K562 (cell line): ENCODE data around the gene HMGN2. TPM values are rescaled to one million over a fixed set of nuclear protein-coding genes. Genes with fewer than 3 reads are reported as not detected.

Experiments used
- CEBPB ChIP-seq: fragments of 450-650 bp; IDR thresholded peaks from 2 replicates; pipeline ENCODE4 v1.6.1; 2016; ENCODE audit warnings: missing genetic modification characterization, missing compliant biosample characterization
- CHD2 ChIP-seq: IDR thresholded peaks from 2 replicates; pipeline ENCODE4 v1.6.1; 2011; ENCODE audit warnings: low read depth, low read length
- DMBX1 ChIP-seq: fragments of 250-450 bp; sonication (Bioruptor Pico); IDR thresholded peaks from 2 replicates; pipeline ENCODE4 v1.8.0; 2022; ENCODE audit warnings: inconsistent platforms, mild to moderate bottlenecking, moderate library complexity, borderline replicate concordance
- ELF4 ChIP-seq: fragments of 450-650 bp; formaldehyde crosslinking; IDR thresholded peaks from 2 replicates; pipeline ENCODE4 v1.4.0; 2022; ENCODE audit warnings: missing genetic modification characterization
- ETS2 ChIP-seq: IDR thresholded peaks from 2 replicates; pipeline ENCODE4 v1.6.1; 2016; ENCODE audit warnings: borderline replicate concordance, missing genetic modification characterization, mild to moderate bottlenecking, moderate library complexity, missing compliant biosample characterization; ENCODE audit not compliant: poor library complexity, severe bottlenecking
- GATAD2A ChIP-seq: fragments of 450-650 bp; IDR thresholded peaks from 2 replicates; pipeline ENCODE4 v1.6.1; 2017
- HMG20B ChIP-seq: fragments of 250-450 bp; sonication (Bioruptor Pico); IDR thresholded peaks from 2 replicates; pipeline ENCODE4 v1.5.0; 2021; ENCODE audit warnings: mild to moderate bottlenecking
- MTF1 ChIP-seq: fragments of 250-450 bp; sonication (Bioruptor Pico); IDR thresholded peaks from 2 replicates; pipeline ENCODE4 v1.9.0; 2021; ENCODE audit warnings: moderate library complexity, mild to moderate bottlenecking, inconsistent platforms, borderline replicate concordance
- NCOA2 ChIP-seq, 2 experiments: fragments of 450-650 bp; IDR thresholded peaks; 2 replicates each; pipeline ENCODE4 v1.6.1; 2018; ENCODE audit warnings: mild to moderate bottlenecking in 2 of 2, moderate library complexity in 1 of 2; ENCODE audit not compliant: partially characterized antibody in 2 of 2
- NR3C1 ChIP-seq: sonication (generic); formaldehyde crosslinking; IDR thresholded peaks from 2 replicates; pipeline ENCODE4 v1.8.1; 2022; ENCODE audit warnings: missing genetic modification reagents
- POLR2AphosphoS2 ChIP-seq: IDR thresholded peaks from 2 replicates; pipeline ENCODE4 v1.6.1; 2012; ENCODE audit warnings: low read length, improper control_type of control experiment
- PRPF4 ChIP-seq: fragments of 200-400 bp; formaldehyde crosslinking; IDR thresholded peaks from one replicate; pipeline ENCODE4 v1.6.1; 2017; ENCODE audit warnings: low read length, low read depth, mild to moderate bottlenecking; ENCODE audit not compliant: insufficient read depth, poor library complexity, severe bottlenecking
- SMAD3 ChIP-seq: fragments of 450-650 bp; formaldehyde crosslinking; conservative IDR thresholded peaks from 2 replicates; pipeline ENCODE4 v1.4.0; 2020; ENCODE audit warnings: mild to moderate bottlenecking
- TEAD1 ChIP-seq, 2 experiments: fragments of 450-650 bp in 1 of 2; sonication (generic) in 1 of 2; formaldehyde crosslinking; IDR thresholded peaks; 2 replicates each; pipeline versions ENCODE4 v1.4.0 to v1.8.0; 2020 to 2022; ENCODE audit warnings: mild to moderate bottlenecking in 2 of 2, missing genetic modification reagents in 1 of 2
- ZFP36 ChIP-seq: fragments of 150-350 bp; IDR thresholded peaks from 2 replicates; pipeline ENCODE4 v1.6.1; 2018; ENCODE audit warnings: low read length, low read depth; ENCODE audit not compliant: partially characterized antibody
- ZNF140 ChIP-seq: fragments of 250-450 bp; sonication (Bioruptor Pico); IDR thresholded peaks from 2 replicates; pipeline ENCODE4 v1.8.0; 2021; ENCODE audit warnings: moderate library complexity, mild to moderate bottlenecking, inconsistent platforms
- ZNF197 ChIP-seq: fragments of 200-800 bp; sonication (Bioruptor generic); IDR thresholded peaks from 2 replicates; pipeline ENCODE4 v1.6.1; 2016; ENCODE audit warnings: low read depth, missing genetic modification characterization, missing compliant biosample characterization
- ZNF274 ChIP-seq: IDR thresholded peaks from 2 replicates; pipeline ENCODE4 v1.6.1; 2011; ENCODE audit warnings: low read depth, mild to moderate bottlenecking, low read length, moderate library complexity, borderline replicate concordance
- ZNF644 ChIP-seq: fragments of 200-800 bp; sonication (Bioruptor generic); IDR thresholded peaks from 2 replicates; pipeline ENCODE4 v1.6.1; 2016; ENCODE audit warnings: low read depth, missing genetic modification characterization, missing compliant biosample characterization
- polyA plus RNA-seq, 8 experiments: library from polyadenylated mRNA; depleted of rRNA in 4 of 8; stranded (reverse) in 5 of 8; unstranded in 3 of 8; fragments of >200 nt; fragmentation: Nextera tagmentation in 2 of 8; fragmentation: Illumina TruSeq in 1 of 8; extraction: Ambion mirVana in 2 of 8; extraction: Trizol in 1 of 8; gene quantifications; 2 replicates each; pipeline versions ENCODE4 v1.2.1 to v1.2.3, GENCODE V29; 2011 to 2014; ENCODE audit warnings: inconsistent platforms in 1 of 8, missing spikeins in 1 of 8
- total RNA-seq, 7 experiments: library from RNA; depleted of rRNA in 6 of 7; stranded (reverse); fragments of >200 nt in 6 of 7; fragmentation: Illumina TruSeq in 2 of 7; extraction: Trizol in 2 of 7; gene quantifications; 2 replicates each; pipeline versions ENCODE4 v1.2.1 to v1.2.3, GENCODE V29; 2011 to 2021; ENCODE audit warnings: low replicate concordance in 1 of 7
- TF ChIP-seq, protein P1 (sequence below), 2 experiments: fragments of 450-650 bp in 1 of 2; IDR thresholded peaks; 2 replicates each; pipeline ENCODE4 v1.6.1; 2011 to 2017; ENCODE audit warnings: low read depth in 2 of 2, antibody characterized with exemption in 1 of 2, borderline replicate concordance in 1 of 2, low read length in 1 of 2, mild to moderate bottlenecking in 1 of 2, mixed read lengths in 1 of 2; ENCODE audit not compliant: control insufficient read depth in 1 of 2
- TF ChIP-seq, protein P2 (sequence below): sonication (generic); formaldehyde crosslinking; IDR thresholded peaks from 2 replicates; pipeline ENCODE4 v1.8.0; 2022; ENCODE audit warnings: missing genetic modification reagents, mild to moderate bottlenecking, borderline replicate concordance
- TF ChIP-seq, protein P3 (sequence below): IDR thresholded peaks from 2 replicates; pipeline ENCODE4 v1.6.1; 2012; ENCODE audit warnings: low read depth, low read length, improper control_type of control experiment, borderline replicate concordance

Gene HMGN2
- total and polyA plus RNA-seq, 9 of the 15 experiments (the other 6 are each of a cell fraction or from before 2014, with no cell fraction given) = 370 to 1,354 (median 965) TPM

DNA sequence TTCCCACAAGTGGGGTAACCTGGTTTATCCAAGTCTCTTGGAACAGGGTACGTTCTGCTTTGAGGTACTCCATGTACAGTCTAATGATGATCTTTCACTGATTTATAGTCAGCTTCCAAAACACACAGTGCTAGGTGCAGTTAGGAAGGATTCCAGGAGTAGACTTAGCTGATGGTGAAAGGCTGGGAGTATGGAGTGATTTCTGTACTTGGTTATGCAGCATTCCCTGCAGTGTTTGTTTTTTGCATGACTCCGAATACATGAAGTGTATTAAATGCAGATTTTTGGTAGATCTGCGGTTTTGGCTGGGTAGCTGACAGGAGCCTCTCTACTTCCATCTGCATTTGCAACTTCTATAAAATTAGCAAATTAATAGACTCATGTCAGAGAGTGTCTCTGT lies 3.7 kb downstream of the HMGN2 start (continued):
- TF ChIP-seq NCOA2 (IDR thresholded peaks at IDR 0.05; ENCODE audit: partially characterized antibody in 2 of 2) (no peak), CHD2 (no peak), GATAD2A (no peak), ZNF197 (CRISPR knock-in tag) (no peak), ZNF140 (CRISPR knock-in tag) (no peak), NR3C1 (CRISPR knock-in tag) (no peak), ZNF644 (tag) (no peak), SMAD3 (peak; percentile 41; the same call in 1 of the 2 replicates), POLR2AphosphoS2 (0 out of 2 replicates have a peak, but pooled peaks have one; percentile 9), TEAD1 (CRISPR knock-in tag; IDR thresholded peaks at IDR 0.05) (0 out of 4 replicates have a peak, but pooled peaks of 1 of the 2 experiments have one; percentile 35), HMG20B (CRISPR knock-in tag) (no peak), PRPF4 (no peak), ZFP36 (no peak), ELF4 (0 out of 2 replicates have a peak, but pooled peaks have one; percentile 14), DMBX1 (CRISPR knock-in tag) (no peak), MTF1 (no peak), ETS2 (tag) (no peak), ZNF274 (no peak), CEBPB (tag) (no peak)
- TF ChIP-seq, protein P1, sequence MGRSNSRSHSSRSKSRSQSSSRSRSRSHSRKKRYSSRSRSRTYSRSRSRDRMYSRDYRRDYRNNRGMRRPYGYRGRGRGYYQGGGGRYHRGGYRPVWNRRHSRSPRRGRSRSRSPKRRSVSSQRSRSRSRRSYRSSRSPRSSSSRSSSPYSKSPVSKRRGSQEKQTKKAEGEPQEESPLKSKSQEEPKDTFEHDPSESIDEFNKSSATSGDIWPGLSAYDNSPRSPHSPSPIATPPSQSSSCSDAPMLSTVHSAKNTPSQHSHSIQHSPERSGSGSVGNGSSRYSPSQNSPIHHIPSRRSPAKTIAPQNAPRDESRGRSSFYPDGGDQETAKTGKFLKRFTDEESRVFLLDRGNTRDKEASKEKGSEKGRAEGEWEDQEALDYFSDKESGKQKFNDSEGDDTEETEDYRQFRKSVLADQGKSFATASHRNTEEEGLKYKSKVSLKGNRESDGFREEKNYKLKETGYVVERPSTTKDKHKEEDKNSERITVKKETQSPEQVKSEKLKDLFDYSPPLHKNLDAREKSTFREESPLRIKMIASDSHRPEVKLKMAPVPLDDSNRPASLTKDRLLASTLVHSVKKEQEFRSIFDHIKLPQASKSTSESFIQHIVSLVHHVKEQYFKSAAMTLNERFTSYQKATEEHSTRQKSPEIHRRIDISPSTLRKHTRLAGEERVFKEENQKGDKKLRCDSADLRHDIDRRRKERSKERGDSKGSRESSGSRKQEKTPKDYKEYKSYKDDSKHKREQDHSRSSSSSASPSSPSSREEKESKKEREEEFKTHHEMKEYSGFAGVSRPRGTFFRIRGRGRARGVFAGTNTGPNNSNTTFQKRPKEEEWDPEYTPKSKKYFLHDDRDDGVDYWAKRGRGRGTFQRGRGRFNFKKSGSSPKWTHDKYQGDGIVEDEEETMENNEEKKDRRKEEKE (IDR thresholded peaks at IDR 0.05; ENCODE audit: borderline replicate concordance in 1 of 2, control insufficient read depth in 1 of 2, low read depth in 2 of 2, low read length in 1 of 2) = no peak
- TF ChIP-seq, protein P2, sequence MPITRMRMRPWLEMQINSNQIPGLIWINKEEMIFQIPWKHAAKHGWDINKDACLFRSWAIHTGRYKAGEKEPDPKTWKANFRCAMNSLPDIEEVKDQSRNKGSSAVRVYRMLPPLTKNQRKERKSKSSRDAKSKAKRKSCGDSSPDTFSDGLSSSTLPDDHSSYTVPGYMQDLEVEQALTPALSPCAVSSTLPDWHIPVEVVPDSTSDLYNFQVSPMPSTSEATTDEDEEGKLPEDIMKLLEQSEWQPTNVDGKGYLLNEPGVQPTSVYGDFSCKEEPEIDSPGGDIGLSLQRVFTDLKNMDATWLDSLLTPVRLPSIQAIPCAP (CRISPR knock-in tag) = no peak
- TF ChIP-seq, protein P3, sequence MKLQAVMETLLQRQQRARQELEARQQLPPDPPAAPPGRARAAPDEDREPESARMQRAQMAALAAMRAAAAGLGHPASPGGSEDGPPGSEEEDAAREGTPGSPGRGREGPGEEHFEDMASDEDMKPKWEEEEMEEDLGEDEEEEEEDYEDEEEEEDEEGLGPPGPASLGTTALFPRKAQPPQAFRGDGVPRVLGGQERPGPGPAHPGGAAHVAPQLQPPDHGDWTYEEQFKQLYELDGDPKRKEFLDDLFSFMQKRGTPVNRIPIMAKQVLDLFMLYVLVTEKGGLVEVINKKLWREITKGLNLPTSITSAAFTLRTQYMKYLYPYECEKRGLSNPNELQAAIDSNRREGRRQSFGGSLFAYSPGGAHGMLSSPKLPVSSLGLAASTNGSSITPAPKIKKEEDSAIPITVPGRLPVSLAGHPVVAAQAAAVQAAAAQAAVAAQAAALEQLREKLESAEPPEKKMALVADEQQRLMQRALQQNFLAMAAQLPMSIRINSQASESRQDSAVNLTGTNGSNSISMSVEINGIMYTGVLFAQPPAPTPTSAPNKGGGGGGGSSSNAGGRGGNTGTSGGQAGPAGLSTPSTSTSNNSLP = no peak
